GM23338 (cell line): ENCODE results near the gene RRP1.

Source experiments
- CTCF ChIP-seq, 2 experiments: fragments of 200-600 bp in 1 of 2; sonication (generic) in 1 of 2; conservative IDR thresholded peaks; 2 replicates each; pipeline versions ENCODE4 v1.5.1 to v1.6.1; 2016 to 2017; ENCODE audit warnings: antibody characterized with exemption in 2 of 2, low read depth in 2 of 2, mild to moderate bottlenecking in 2 of 2, moderate library complexity in 1 of 2
- EZH2 ChIP-seq: fragments of 200-600 bp; sonication (generic); IDR thresholded peaks from one replicate; pipeline ENCODE4 v1.8.0; 2017; ENCODE audit warnings: antibody characterized with exemption, mild to moderate bottlenecking, low read depth; ENCODE audit not compliant: unreplicated experiment
- EZH2phosphoT487 ChIP-seq: fragments of 200-600 bp; sonication (generic); IDR thresholded peaks from one replicate; pipeline ENCODE4 v1.8.1; 2018; ENCODE audit warnings: antibody characterized with exemption; ENCODE audit not compliant: unreplicated experiment
- JUNB ChIP-seq: IDR thresholded peaks from one replicate; pipeline ENCODE4 v1.6.1; 2016; ENCODE audit warnings: antibody characterized with exemption; ENCODE audit not compliant: unreplicated experiment
- POLR2AphosphoS5 ChIP-seq: IDR thresholded peaks from 2 replicates; pipeline ENCODE4 v1.6.1; 2016; ENCODE audit warnings: antibody characterized with exemption, low read depth
- REST ChIP-seq: IDR thresholded peaks from one replicate; pipeline ENCODE4 v1.6.1; 2018; ENCODE audit warnings: antibody characterized with exemption; ENCODE audit not compliant: unreplicated experiment

- TF ChIP-seq CTCF (conservative IDR thresholded peaks at IDR 0.05; ENCODE audit: low read depth in 2 of 2) (no peak), POLR2AphosphoS5 (no peak), EZH2 (no peak), EZH2phosphoT487 (no peak), REST (no peak), JUNB (no peak)
Observed at GRCh38 chr21:43825936-43826622, 36.7 kb downstream of the RRP1 start.
